ENCODE results near the gene MSH3. TPM values are rescaled to one million over a fixed set of nuclear protein-coding genes. Genes with fewer than 3 reads are reported as not detected.

MSH3 gene
- total and polyA plus RNA-seq, 2 of the 8 experiments (the other 6 are each of a cell fraction or from before 2014, with no cell fraction given), result 3.6 to 22.6 TPM

GRCh38 chr5:80756292-80756691 is 101.8 kb downstream of the MSH3 start:
- ChIA-PET POLR2A (ENCODE audit: partially characterized antibody) (no interaction called here), CTCF (ENCODE audit: partially characterized antibody) (no interaction called here)
- H3K79me2 ChIP-seq (ENCODE audit: control insufficient read depth in 1 of 2, insufficient read depth in 2 of 2, low read length in 2 of 2), result no peaks in the 10 kb centered on the region
- DNase-seq (ENCODE audit: low read depth in 1 of 2, low spot score in 2 of 2) (no peak), FAIRE-seq (no peak)
- H2BK120ac ChIP-seq (replicated peaks; ENCODE audit: low read depth, low read length), result no peak overlapping the region
- H3K9ac ChIP-seq (replicated peaks in 1 of 4; ENCODE audit: extremely low read depth in 1 of 4, low read depth in 3 of 4, low read length in 3 of 4), result no peak overlapping the region
- H4K91ac ChIP-seq (replicated peaks; ENCODE audit: insufficient read length, low read length), result no peak overlapping the region
- no peak overlapping the region for H3K4me3 ChIP-seq (ENCODE audit: extremely low read depth in 1 of 4, insufficient read depth in 2 of 4, low read depth in 3 of 4, low read length in 4 of 4)
- H3K14ac ChIP-seq (ENCODE audit: insufficient read length), result no peak overlapping the region
- H2BK15ac ChIP-seq (ENCODE audit: low read length), result no peak overlapping the region
- no peaks in the 10 kb centered on the region for H3K27me3 ChIP-seq (replicated peaks in 1 of 4; ENCODE audit: control insufficient read depth in 3 of 4, extremely low read depth in 1 of 4, insufficient read depth in 3 of 4, low read length in 3 of 4)
- H3K9me3 ChIP-seq (ENCODE audit: insufficient read depth in 2 of 2, low read depth in 1 of 2, low read length in 1 of 2), result no peaks in the 10 kb centered on the region
- no peak for TF ChIP-seq TEAD4 (IDR thresholded peaks at IDR 0.05; ENCODE audit: low read depth, low read length)
- TF ChIP-seq KDM1A (IDR thresholded peaks at IDR 0.05; ENCODE audit: borderline replicate concordance, low read length), result no peak
- no peak for TF ChIP-seq EGR1 (IDR thresholded peaks at IDR 0.05; ENCODE audit: borderline replicate concordance, low read depth, low read length)
- TF ChIP-seq TAF7 (optimal IDR thresholded peaks at IDR 0.05; ENCODE audit: borderline replicate concordance, low read depth, low read length), result no peak
- no peak for TF ChIP-seq MAFK (IDR thresholded peaks at IDR 0.05; ENCODE audit: low read depth, low read length)
- TF ChIP-seq KDM4A (IDR thresholded peaks at IDR 0.05; ENCODE audit: low read depth, low read length, severe bottlenecking), result no peak
- no peak for TF ChIP-seq HDAC6 (IDR thresholded peaks at IDR 0.05; ENCODE audit: low read depth, low read length)
- TF ChIP-seq RFX5 (IDR thresholded peaks at IDR 0.05; ENCODE audit: borderline replicate concordance, low read depth, low read length), result no peak
- TF ChIP-seq, protein P1, sequence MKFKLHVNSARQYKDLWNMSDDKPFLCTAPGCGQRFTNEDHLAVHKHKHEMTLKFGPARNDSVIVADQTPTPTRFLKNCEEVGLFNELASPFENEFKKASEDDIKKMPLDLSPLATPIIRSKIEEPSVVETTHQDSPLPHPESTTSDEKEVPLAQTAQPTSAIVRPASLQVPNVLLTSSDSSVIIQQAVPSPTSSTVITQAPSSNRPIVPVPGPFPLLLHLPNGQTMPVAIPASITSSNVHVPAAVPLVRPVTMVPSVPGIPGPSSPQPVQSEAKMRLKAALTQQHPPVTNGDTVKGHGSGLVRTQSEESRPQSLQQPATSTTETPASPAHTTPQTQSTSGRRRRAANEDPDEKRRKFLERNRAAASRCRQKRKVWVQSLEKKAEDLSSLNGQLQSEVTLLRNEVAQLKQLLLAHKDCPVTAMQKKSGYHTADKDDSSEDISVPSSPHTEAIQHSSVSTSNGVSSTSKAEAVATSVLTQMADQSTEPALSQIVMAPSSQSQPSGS (IDR thresholded peaks at IDR 0.05; ENCODE audit: low read length), result no peak
- TF ChIP-seq BACH1 (IDR thresholded peaks at IDR 0.05; ENCODE audit: low read length), result no peak
- no peak for TF ChIP-seq NANOG (IDR thresholded peaks at IDR 0.05; ENCODE audit: insufficient read depth, low read depth, low read length, poor library complexity, severe bottlenecking)
- H3K79me1 ChIP-seq (ENCODE audit: low read depth, low read length), result no peaks in the 10 kb centered on the region
- no peak overlapping the region for H3K4ac ChIP-seq (replicated peaks; ENCODE audit: insufficient read length, low read depth, low read length)
- H3K56ac ChIP-seq (replicated peaks; ENCODE audit: insufficient read length, low read depth, low read length), result no peak overlapping the region
- no peaks in the 10 kb centered on the region; a peak in 2 of 8 replicates for H3K36me3 ChIP-seq (ENCODE audit: control insufficient read depth in 2 of 4, insufficient read depth in 4 of 4, low read length in 3 of 4)
- H2BK5ac ChIP-seq (ENCODE audit: low read depth, low read length), result no peak overlapping the region
- H3K4me2 ChIP-seq (ENCODE audit: insufficient read depth in 1 of 2, low read depth in 2 of 2, low read length in 2 of 2), result no peak overlapping the region
- no peak overlapping the region for H2BK12ac ChIP-seq (ENCODE audit: low read depth, low read length)
- no peak overlapping the region for H2AK5ac ChIP-seq (ENCODE audit: low read depth, low read length)
- no peak overlapping the region for H4K8ac ChIP-seq (ENCODE audit: extremely low read depth, insufficient read depth, low read length)
- 95% methylated on average over 1 of the region's 1 CpG; no CpG with 5 or more reads in 1 of the 2 experiments for WGBS, 2 experiments (ENCODE audit: extremely low coverage in 1 of 2, insufficient coverage in 1 of 2, insufficient read length in 1 of 2, insufficient replicate concordance in 2 of 2, low coverage in 1 of 2, low lambda C conversion rate in 2 of 2, missing lambda C conversion rate in 1 of 2)
- H3K23me2 ChIP-seq (ENCODE audit: low read depth, low read length), result no peaks in the 10 kb centered on the region
- H3K18ac ChIP-seq (ENCODE audit: extremely low read depth, low read length), result no peak overlapping the region
- peaks cover 0 to 1% of the 10 kb centered on the region in 2 experiments for H4K20me1 ChIP-seq (replicated peaks in 1 of 2; ENCODE audit: control insufficient read depth in 1 of 2, insufficient read depth in 2 of 2, low read length in 2 of 2)
- H3K23ac ChIP-seq (ENCODE audit: insufficient read length), result no peak overlapping the region
- no peak overlapping the region for H2AFZ ChIP-seq (ENCODE audit: low read length)
- no peak overlapping the region for H4K5ac ChIP-seq (ENCODE audit: insufficient read length, low read depth, low read length)
- H3K4me1 ChIP-seq (replicated peaks in 1 of 4; ENCODE audit: control insufficient read depth in 3 of 4, insufficient read depth in 4 of 4, low read length in 3 of 4), result peaks cover 0 to 11% (median 4%) of the 10 kb centered on the region in 4 experiments; a peak in 3 of 7 replicates
- no peak overlapping the region for H2BK20ac ChIP-seq (ENCODE audit: low read length)
- H3K27ac ChIP-seq (ENCODE audit: low read depth, low read length), result no peak overlapping the region

Measured in H1 (cell line).